HUES48 (cell line): ENCODE data around the gene LOXL1.

Experiments used
- H3K27ac ChIP-seq: one replicate; pipeline ENCODE4 v1.7.0; 2013; ENCODE audit warnings: low read depth, low read length, inconsistent platforms
- H3K27me3 ChIP-seq: 2 replicates; pipeline ENCODE4 v1.6.1; 2013; ENCODE audit warnings: mild to moderate bottlenecking, low read length; ENCODE audit not compliant: control insufficient read depth, insufficient read depth
- H3K36me3 ChIP-seq: 2 replicates; pipeline ENCODE4 v1.6.1; 2013; ENCODE audit warnings: low read length; ENCODE audit not compliant: control insufficient read depth, insufficient read depth
- H3K4me1 ChIP-seq: 2 replicates; pipeline ENCODE4 v1.6.1; 2013; ENCODE audit warnings: mild to moderate bottlenecking, low read length; ENCODE audit not compliant: control insufficient read depth, insufficient read depth
- H3K4me3 ChIP-seq: 2 replicates; pipeline ENCODE4 v1.5.1; 2013; ENCODE audit warnings: mild to moderate bottlenecking, low read depth, low read length
- H3K9ac ChIP-seq: 2 replicates; pipeline ENCODE4 v1.6.1; 2013; ENCODE audit warnings: mild to moderate bottlenecking, low read depth, low read length, moderate library complexity
- H3K9me3 ChIP-seq: 2 replicates; pipeline ENCODE4 v1.6.1; 2013; ENCODE audit warnings: low read length; ENCODE audit not compliant: control insufficient read depth, insufficient read depth

The LOXL1 gene

DNA sequence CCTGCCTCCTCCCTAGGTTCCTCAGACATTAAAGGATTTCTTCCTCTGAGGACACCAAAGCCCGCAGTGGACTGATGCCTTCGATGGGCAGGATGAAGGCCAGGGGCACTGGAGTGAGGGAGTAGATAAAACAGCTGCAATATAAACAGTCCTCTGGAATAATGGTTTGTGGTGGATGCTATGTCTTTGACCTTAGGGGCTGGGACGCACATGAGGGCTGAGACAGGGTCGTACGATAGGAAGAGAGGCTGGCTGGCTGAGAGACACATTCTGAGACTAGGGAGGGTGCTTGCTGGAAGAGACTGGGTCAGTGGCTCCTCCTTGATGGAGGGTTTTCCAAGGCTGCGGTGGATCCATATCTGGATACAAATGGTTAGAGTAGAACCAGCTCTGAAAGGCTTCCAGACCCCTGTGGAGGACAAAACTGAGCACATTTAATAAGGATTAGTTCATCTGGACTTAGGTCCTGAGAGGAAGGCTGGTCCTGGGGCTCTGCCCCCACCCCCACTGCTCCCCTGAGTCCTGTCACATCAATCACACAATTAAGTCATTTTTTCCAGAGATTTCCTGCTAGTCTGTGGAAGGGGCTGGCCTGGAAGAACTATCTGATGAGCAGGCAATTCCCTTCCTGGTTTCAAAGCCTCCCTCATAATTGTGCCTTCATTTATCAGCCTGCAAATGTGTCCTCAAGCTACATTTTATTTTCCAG lies 37.1 kb upstream of the LOXL1 start:
- no peaks in the 10 kb centered on the region; the same call in 1 of the 2 replicates for H3K27me3 ChIP-seq

DNA sequence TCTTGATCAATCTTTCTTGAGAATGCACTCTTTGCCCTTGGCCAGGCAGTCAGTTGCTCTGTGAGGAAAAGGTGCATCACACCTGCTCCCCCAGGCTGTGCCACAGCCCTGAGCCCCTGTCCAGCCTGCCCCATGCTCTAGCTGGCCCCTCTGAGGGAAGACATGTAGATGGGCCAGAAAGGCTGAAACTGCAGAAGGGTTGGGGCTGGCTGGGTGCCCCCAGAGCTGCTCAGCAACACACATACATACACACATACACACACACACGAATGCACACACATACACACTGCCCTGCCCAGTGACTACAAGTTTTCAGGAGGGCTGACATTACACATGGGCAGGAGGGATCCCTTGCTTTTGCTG lies 36.5 kb upstream of the LOXL1 start:
- H3K27ac ChIP-seq: no peak overlapping the region
- no peaks in the 10 kb centered on the region for H3K4me1 ChIP-seq
- H3K9me3 ChIP-seq: no peaks in the 10 kb centered on the region
- H3K27me3 ChIP-seq: no peaks in the 10 kb centered on the region; the same call in 1 of the 2 replicates
- no peaks in the 10 kb centered on the region for H3K36me3 ChIP-seq
- H3K4me3 ChIP-seq: no peak overlapping the region
- no peak overlapping the region for H3K9ac ChIP-seq

More for the DNA sequence above, 37.1 kb upstream of the LOXL1 start:
- H3K27ac ChIP-seq: no peak overlapping the region
- no peak overlapping the region for H3K9ac ChIP-seq
- no peaks in the 10 kb centered on the region for H3K36me3 ChIP-seq
- H3K4me1 ChIP-seq: no peaks in the 10 kb centered on the region
- H3K9me3 ChIP-seq: no peaks in the 10 kb centered on the region
- H3K4me3 ChIP-seq: no peak overlapping the region

GRCh38 chr15:73891328-73892315 lies 34.6 kb upstream of the LOXL1 start:
- H3K27ac ChIP-seq: no peak overlapping the region
- no peak overlapping the region for H3K9ac ChIP-seq
- no peak overlapping the region for H3K4me3 ChIP-seq
- H3K27me3 ChIP-seq: no peaks in the 10 kb centered on the region
- no peaks in the 10 kb centered on the region for H3K36me3 ChIP-seq
- H3K9me3 ChIP-seq: no peaks in the 10 kb centered on the region
- H3K4me1 ChIP-seq: no peaks in the 10 kb centered on the region

DNA sequence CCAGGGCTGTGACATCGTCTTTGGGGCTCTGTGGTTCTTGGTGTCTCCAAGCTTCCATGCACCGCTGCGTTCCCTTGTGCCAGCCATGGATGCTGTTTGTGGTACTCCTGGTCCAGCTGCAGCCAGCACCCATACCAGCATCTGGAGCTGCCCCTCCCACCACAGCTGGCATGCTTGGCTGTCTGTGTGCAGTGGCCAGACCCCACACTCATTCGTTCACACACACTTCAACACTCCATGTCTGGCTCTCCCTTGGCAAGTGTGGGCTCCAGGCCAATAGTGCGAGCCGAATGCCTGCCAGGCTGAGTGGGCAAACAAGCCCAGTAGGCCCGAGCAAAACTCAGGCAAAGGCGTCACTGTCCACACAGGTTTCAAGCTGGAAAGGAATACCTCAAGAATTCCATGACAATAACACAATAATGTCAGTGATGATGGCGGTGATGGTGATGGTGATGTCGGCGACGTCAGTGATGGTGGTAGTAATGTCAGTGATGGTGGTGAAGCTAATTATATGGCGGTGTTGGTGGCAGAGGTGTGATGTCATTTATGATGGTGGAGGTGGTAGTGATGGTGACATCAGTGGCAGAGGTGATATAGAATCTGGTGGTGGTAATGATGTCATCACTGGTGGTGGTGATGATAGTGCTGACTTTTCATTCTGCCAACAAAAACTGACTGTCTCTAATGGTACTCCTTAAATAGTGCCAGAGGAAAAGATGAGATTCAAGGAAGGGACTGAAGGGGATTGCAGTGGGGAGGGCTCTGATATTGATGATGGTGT lies 33.6 kb upstream of the LOXL1 start:
- H3K27me3 ChIP-seq: no peaks in the 10 kb centered on the region
- H3K27ac ChIP-seq: no peak overlapping the region
- H3K4me1 ChIP-seq: no peaks in the 10 kb centered on the region
- no peaks in the 10 kb centered on the region for H3K9me3 ChIP-seq
- no peak overlapping the region for H3K4me3 ChIP-seq
- H3K36me3 ChIP-seq: no peaks in the 10 kb centered on the region
- H3K9ac ChIP-seq: no peak overlapping the region

GRCh38 chr15:73894133-73894814 lies 32.0 kb upstream of the LOXL1 start:
- H3K9ac ChIP-seq: no peak overlapping the region
- H3K4me3 ChIP-seq: no peak overlapping the region
- H3K4me1 ChIP-seq: no peaks in the 10 kb centered on the region
- H3K9me3 ChIP-seq: no peaks in the 10 kb centered on the region
- H3K27ac ChIP-seq: no peak overlapping the region
- H3K36me3 ChIP-seq: no peaks in the 10 kb centered on the region
- no peaks in the 10 kb centered on the region for H3K27me3 ChIP-seq

- no peaks in the 10 kb centered on the region for H3K9me3 ChIP-seq
- H3K4me3 ChIP-seq: no peak overlapping the region
- 0 out of 2 replicates have a peak, but pooled peaks cover 3% of the 10 kb centered on the region for H3K4me1 ChIP-seq
- no peak overlapping the region for H3K27ac ChIP-seq
- H3K36me3 ChIP-seq: no peaks in the 10 kb centered on the region
- H3K27me3 ChIP-seq: no peaks in the 10 kb centered on the region
- no peak overlapping the region for H3K9ac ChIP-seq
These were observed 28.6 kb upstream of the LOXL1 start for GRCh38 chr15:73897441-73898261.

GRCh38 chr15:73899197-73900094 lies 26.8 kb upstream of the LOXL1 start:
- no peak overlapping the region for H3K9ac ChIP-seq
- H3K36me3 ChIP-seq: no peaks in the 10 kb centered on the region
- no peaks in the 10 kb centered on the region for H3K9me3 ChIP-seq
- H3K27ac ChIP-seq: no peak overlapping the region
- H3K4me1 ChIP-seq: peaks cover 8% of the 10 kb centered on the region; the same call in 1 of the 2 replicates
- H3K27me3 ChIP-seq: no peaks in the 10 kb centered on the region
- no peak overlapping the region for H3K4me3 ChIP-seq

GRCh38 chr15:73900095-73900712 lies 26.1 kb upstream of the LOXL1 start:
- Histone ChIP-seq H3K27me3 (no peaks in the 10 kb centered on the region), H3K36me3 (no peaks in the 10 kb centered on the region), H3K9ac (no peak overlapping the region), H3K27ac (no peak overlapping the region), H3K9me3 (no peaks in the 10 kb centered on the region), H3K4me3 (no peak overlapping the region), H3K4me1 (peaks cover 8% of the 10 kb centered on the region; the same call in 1 of the 2 replicates)
